ENCODE measurements around the gene PFN2. TPM values are rescaled to one million over a fixed set of nuclear protein-coding genes. Genes with fewer than 3 reads are reported as not detected.

PFN2 gene
- polyA plus RNA-seq, 1 experiment: 195 TPM

DNA sequence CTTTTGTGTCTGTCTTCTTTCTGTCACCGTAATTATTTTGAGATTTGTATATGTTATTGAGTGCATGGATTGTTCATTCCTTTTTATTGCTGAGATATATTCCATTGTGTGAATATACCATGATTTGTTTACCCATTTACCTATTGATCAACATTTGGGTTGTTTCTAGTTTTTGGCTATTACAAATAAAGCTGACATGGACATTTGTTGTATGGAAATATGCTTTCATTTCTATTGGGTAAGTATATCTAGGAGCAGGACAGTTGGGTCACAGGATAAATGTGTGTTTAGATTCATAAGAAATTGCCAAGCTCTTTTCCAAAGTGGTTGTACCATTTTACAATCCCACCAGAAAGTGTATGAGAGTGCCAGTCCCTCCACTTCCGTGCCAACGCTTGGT is 51.2 kb downstream of the PFN2 start:
- no peak overlapping the region for H3K4me3 ChIP-seq (ENCODE audit: low read depth, low read length)
- POLR2A ChIA-PET: no interaction called here
- TF ChIP-seq, protein P1, sequence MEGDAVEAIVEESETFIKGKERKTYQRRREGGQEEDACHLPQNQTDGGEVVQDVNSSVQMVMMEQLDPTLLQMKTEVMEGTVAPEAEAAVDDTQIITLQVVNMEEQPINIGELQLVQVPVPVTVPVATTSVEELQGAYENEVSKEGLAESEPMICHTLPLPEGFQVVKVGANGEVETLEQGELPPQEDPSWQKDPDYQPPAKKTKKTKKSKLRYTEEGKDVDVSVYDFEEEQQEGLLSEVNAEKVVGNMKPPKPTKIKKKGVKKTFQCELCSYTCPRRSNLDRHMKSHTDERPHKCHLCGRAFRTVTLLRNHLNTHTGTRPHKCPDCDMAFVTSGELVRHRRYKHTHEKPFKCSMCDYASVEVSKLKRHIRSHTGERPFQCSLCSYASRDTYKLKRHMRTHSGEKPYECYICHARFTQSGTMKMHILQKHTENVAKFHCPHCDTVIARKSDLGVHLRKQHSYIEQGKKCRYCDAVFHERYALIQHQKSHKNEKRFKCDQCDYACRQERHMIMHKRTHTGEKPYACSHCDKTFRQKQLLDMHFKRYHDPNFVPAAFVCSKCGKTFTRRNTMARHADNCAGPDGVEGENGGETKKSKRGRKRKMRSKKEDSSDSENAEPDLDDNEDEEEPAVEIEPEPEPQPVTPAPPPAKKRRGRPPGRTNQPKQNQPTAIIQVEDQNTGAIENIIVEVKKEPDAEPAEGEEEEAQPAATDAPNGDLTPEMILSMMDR (IDR thresholded peaks at IDR 0.05; ENCODE audit: insufficient read depth, low read depth, low read length): no peak
- H3K27me3 ChIP-seq (ENCODE audit: control insufficient read depth, insufficient read depth, low read length): no peaks in the 10 kb centered on the region
- no peak for DNase-seq (ENCODE audit: low read depth)
- H3K36me3 ChIP-seq (ENCODE audit: control insufficient read depth, insufficient read depth, low read length): no peaks in the 10 kb centered on the region
- CTCF ChIA-PET: no interaction called here

DNA sequence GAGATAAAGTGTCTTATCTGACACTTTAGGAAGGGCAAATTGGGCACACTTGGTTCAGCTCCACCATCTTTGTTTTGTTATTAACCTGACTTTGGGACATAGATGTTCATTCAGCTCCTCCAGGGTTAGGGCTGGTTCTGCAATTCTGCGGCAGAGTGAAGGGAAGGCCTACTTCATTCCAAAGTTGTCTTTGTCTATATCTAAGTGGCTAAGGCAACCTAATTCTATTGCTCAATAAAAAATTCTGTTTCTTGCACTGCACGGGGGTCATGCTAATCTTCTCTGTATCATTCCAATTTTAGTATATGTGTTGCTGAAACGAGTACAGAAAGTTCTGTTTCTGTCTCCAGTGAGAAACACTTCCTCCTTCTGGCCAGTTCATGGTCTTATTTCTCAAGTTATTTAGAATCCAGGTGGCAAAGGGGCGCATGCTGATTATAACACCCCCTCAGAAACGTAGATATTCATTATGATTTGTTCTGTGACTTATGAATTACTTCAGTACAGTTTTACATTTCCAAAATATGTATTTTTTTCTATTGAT is 53.5 kb downstream of the PFN2 start:
- ChIA-PET CTCF (interaction anchor here (1.2 to 1.8 kb wide), 2 partner anchors 9 to 19 kb away, joined by 4 to 5 read pairs; no protein-coding TSS in a partner anchor), POLR2A (no interaction called here)
- TF ChIP-seq, protein P1 (IDR thresholded peaks at IDR 0.05; ENCODE audit: insufficient read depth, low read depth, low read length): no peak
- no peaks in the 10 kb centered on the region for H3K36me3 ChIP-seq (ENCODE audit: control insufficient read depth, insufficient read depth, low read length)
- no peak for DNase-seq (ENCODE audit: low read depth)
- no peaks in the 10 kb centered on the region for H3K27me3 ChIP-seq (ENCODE audit: control insufficient read depth, insufficient read depth, low read length)
- H3K4me3 ChIP-seq (ENCODE audit: low read depth, low read length): no peak overlapping the region

Small RNAs within 50 kb of the gene (small RNA-seq; reads per million reads assigned to genes)
- not detected for gene RNU6-720P (ENCODE audit: insufficient read length, low read depth, low replicate concordance)

Other genes with a start within 250 kb of the PFN2 start
- gene COMMD2, start 218.4 kb downstream of the PFN2 start, polyA plus RNA-seq (2011; rRNA removed): 31.2 and 39.8 TPM in 2 replicates
- not detected in 2 replicates for gene ANKUB1, start 178.3 kb downstream of the PFN2 start, polyA plus RNA-seq (2011; rRNA removed)
- gene RNF13, start 157.7 kb downstream of the PFN2 start, polyA plus RNA-seq (2011; rRNA removed): 30.7 and 54.1 TPM in 2 replicates